HepG2 (cell line): Measurements from ENCODE around the gene PPA1. TPM values are rescaled to one million over a fixed set of nuclear protein-coding genes. Genes with fewer than 3 reads are reported as not detected.

ENCODE experiments used
- IRF2 ChIP-seq: IDR thresholded peaks from 2 replicates; pipeline ENCODE4 v1.6.1; 2018; ENCODE audit warnings: missing genetic modification reagents, missing compliant biosample characterization
- MTA1 ChIP-seq: sonication (generic); formaldehyde crosslinking; IDR thresholded peaks from 2 replicates; pipeline ENCODE4 v1.4.0; 2020; ENCODE audit warnings: missing genetic modification reagents, mild to moderate bottlenecking, borderline replicate concordance
- SP4 ChIP-seq: sonication (generic); formaldehyde crosslinking; IDR thresholded peaks from 2 replicates; pipeline ENCODE4 v1.8.1; 2023; ENCODE audit warnings: mild to moderate bottlenecking, missing genetic modification reagents
- ZFX ChIP-seq: sonication (generic); formaldehyde crosslinking; IDR thresholded peaks from 2 replicates; pipeline ENCODE4 v1.4.0; 2020; ENCODE audit warnings: mild to moderate bottlenecking, low read depth, missing genetic modification reagents, moderate library complexity
- ZNF253 ChIP-seq: sonication (generic); formaldehyde crosslinking; IDR thresholded peaks from 2 replicates; pipeline ENCODE4 v1.8.0; 2022; ENCODE audit warnings: mild to moderate bottlenecking, missing genetic modification reagents, borderline replicate concordance
- polyA plus RNA-seq, 8 experiments: library from polyadenylated mRNA; depleted of rRNA in 3 of 8; stranded (reverse) in 7 of 8; unstranded in 1 of 8; fragments of >200 nt; fragmentation: Illumina TruSeq in 4 of 8; extraction: Trizol in 4 of 8; gene quantifications; 2 replicates each; pipeline versions ENCODE4 v1.2.1 to v1.2.3, GENCODE V29; 2011 to 2016; ENCODE audit warnings: low read depth in 4 of 8, missing spikeins in 1 of 8, mixed read lengths in 1 of 8; ENCODE audit not compliant: insufficient read depth in 1 of 8
- total RNA-seq, 5 experiments: library from RNA; depleted of rRNA; stranded (reverse); fragments of >200 nt; fragmentation: Illumina TruSeq; extraction: Trizol; gene quantifications; 2 replicates each; pipeline ENCODE4 v1.2.3, GENCODE V29; 2016; ENCODE audit warnings: low read depth in 1 of 5
- TF ChIP-seq, protein P1 (sequence below), 2 experiments: sonication (generic) in 1 of 2; formaldehyde crosslinking in 1 of 2; IDR thresholded peaks; 2 replicates each; pipeline versions ENCODE4 v1.5.1 to v1.6.1; 2011 to 2020; ENCODE audit warnings: borderline replicate concordance in 1 of 2, low read depth in 1 of 2, low read length in 1 of 2, mild to moderate bottlenecking in 1 of 2, missing genetic modification reagents in 1 of 2, moderate library complexity in 1 of 2
- TF ChIP-seq, protein P2 (sequence below), 2 experiments: fragments of 450-650 bp in 1 of 2; sonication (generic) in 1 of 2; formaldehyde crosslinking in 1 of 2; IDR thresholded peaks; 2 replicates each; pipeline versions ENCODE4 v1.6.1 to v1.8.0; 2016 to 2022; ENCODE audit warnings: antibody characterized with exemption in 1 of 2, mild to moderate bottlenecking in 1 of 2, missing genetic modification reagents in 1 of 2
- TF ChIP-seq, protein P3 (sequence below): sonication (generic); formaldehyde crosslinking; IDR thresholded peaks from 2 replicates; pipeline ENCODE4 v1.9.0; 2021; ENCODE audit warnings: missing genetic modification reagents, borderline replicate concordance
- TF ChIP-seq, protein P4 (sequence below): IDR thresholded peaks from 2 replicates; pipeline ENCODE4 v1.6.1; 2012; ENCODE audit warnings: inconsistent platforms
- TF ChIP-seq, protein P5 (sequence below): sonication (generic); formaldehyde crosslinking; IDR thresholded peaks from 2 replicates; pipeline ENCODE4 v1.5.0; 2020; ENCODE audit warnings: missing genetic modification reagents

PPA1 gene
- total and polyA plus RNA-seq, 2 of the 13 experiments (the other 11 are each of a cell fraction or from before 2014, with no cell fraction given), result 136 to 250 TPM

DNA sequence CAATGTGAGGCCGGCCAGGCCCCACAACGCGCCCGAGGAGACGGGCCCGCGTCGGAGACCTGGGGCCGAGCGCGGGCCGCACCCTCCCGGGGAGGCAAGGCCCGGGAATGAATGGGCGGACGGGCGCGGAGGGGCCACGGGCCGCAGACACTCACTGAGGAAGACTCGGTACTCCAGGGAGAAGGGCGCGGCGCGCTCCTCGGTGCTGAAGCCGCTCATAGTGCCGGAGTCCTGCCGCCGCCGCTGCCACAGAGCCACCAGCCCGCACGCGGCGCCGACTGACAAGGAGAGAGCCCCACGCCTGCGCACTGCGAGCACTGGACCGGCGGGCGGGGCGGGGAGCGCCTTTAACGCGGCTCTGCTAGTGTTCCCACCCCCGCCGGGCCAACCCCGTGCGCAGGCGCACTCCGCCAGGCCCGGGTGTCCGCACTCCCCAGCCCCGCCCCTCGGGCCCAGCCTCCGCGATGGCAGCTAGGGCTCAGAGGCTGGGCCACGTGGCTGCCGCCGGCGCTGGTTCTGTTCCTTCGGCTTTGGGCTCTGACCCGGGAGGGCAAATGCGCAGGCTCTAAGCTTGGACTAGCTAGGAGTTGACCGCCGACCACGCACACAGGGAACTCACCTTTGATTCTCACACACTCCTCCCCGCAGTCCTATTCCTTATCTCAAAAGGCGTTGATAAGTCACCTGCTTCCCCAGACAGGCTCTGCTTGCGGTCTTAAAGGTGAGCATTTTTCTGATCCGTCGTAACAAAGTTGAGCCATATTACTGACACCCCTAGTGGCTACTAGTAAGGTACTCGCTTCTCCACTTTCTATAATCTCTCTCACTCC lies at the start of gene PPA1 (continued):
- TF ChIP-seq, protein P1, sequence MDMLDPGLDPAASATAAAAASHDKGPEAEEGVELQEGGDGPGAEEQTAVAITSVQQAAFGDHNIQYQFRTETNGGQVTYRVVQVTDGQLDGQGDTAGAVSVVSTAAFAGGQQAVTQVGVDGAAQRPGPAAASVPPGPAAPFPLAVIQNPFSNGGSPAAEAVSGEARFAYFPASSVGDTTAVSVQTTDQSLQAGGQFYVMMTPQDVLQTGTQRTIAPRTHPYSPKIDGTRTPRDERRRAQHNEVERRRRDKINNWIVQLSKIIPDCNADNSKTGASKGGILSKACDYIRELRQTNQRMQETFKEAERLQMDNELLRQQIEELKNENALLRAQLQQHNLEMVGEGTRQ (IDR thresholded peaks at IDR 0.05; ENCODE audit: low read depth, low read length), result peak; percentile 64
- TF ChIP-seq, protein P1 (CRISPR knock-in tag; IDR thresholded peaks at IDR 0.05; ENCODE audit: borderline replicate concordance), result peak; percentile 80; the same call in 1 of the 2 replicates
- TF ChIP-seq, protein P2, sequence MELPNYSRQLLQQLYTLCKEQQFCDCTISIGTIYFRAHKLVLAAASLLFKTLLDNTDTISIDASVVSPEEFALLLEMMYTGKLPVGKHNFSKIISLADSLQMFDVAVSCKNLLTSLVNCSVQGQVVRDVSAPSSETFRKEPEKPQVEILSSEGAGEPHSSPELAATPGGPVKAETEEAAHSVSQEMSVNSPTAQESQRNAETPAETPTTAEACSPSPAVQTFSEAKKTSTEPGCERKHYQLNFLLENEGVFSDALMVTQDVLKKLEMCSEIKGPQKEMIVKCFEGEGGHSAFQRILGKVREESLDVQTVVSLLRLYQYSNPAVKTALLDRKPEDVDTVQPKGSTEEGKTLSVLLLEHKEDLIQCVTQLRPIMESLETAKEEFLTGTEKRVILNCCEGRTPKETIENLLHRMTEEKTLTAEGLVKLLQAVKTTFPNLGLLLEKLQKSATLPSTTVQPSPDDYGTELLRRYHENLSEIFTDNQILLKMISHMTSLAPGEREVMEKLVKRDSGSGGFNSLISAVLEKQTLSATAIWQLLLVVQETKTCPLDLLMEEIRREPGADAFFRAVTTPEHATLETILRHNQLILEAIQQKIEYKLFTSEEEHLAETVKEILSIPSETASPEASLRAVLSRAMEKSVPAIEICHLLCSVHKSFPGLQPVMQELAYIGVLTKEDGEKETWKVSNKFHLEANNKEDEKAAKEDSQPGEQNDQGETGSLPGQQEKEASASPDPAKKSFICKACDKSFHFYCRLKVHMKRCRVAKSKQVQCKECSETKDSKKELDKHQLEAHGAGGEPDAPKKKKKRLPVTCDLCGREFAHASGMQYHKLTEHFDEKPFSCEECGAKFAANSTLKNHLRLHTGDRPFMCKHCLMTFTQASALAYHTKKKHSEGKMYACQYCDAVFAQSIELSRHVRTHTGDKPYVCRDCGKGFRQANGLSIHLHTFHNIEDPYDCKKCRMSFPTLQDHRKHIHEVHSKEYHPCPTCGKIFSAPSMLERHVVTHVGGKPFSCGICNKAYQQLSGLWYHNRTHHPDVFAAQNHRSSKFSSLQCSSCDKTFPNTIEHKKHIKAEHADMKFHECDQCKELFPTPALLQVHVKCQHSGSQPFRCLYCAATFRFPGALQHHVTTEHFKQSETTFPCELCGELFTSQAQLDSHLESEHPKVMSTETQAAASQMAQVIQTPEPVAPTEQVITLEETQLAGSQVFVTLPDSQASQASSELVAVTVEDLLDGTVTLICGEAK (IDR thresholded peaks at IDR 0.05), result no peak
- TF ChIP-seq, protein P2 (CRISPR knock-in tag; IDR thresholded peaks at IDR 0.05), result peak; percentile 53; the same call in 1 of the 2 replicates
- TF ChIP-seq ZFX (peak; percentile 83), ZNF253 (CRISPR knock-in tag) (no peak), SP4 (0 out of 2 replicates have a peak, but pooled peaks have one; percentile 49), IRF2 (CRISPR knock-in tag) (peak; percentile 61; the same call in 1 of the 2 replicates), MTA1 (CRISPR knock-in tag) (peak; percentile 1; the same call in 1 of the 2 replicates)
- TF ChIP-seq, protein P3, sequence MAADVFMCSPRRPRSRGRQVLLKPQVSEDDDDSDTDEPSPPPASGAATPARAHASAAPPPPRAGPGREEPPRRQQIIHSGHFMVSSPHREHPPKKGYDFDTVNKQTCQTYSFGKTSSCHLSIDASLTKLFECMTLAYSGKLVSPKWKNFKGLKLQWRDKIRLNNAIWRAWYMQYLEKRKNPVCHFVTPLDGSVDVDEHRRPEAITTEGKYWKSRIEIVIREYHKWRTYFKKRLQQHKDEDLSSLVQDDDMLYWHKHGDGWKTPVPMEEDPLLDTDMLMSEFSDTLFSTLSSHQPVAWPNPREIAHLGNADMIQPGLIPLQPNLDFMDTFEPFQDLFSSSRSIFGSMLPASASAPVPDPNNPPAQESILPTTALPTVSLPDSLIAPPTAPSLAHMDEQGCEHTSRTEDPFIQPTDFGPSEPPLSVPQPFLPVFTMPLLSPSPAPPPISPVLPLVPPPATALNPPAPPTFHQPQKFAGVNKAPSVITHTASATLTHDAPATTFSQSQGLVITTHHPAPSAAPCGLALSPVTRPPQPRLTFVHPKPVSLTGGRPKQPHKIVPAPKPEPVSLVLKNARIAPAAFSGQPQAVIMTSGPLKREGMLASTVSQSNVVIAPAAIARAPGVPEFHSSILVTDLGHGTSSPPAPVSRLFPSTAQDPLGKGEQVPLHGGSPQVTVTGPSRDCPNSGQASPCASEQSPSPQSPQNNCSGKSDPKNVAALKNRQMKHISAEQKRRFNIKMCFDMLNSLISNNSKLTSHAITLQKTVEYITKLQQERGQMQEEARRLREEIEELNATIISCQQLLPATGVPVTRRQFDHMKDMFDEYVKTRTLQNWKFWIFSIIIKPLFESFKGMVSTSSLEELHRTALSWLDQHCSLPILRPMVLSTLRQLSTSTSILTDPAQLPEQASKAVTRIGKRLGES (CRISPR knock-in tag), result no peak
- TF ChIP-seq, protein P4, sequence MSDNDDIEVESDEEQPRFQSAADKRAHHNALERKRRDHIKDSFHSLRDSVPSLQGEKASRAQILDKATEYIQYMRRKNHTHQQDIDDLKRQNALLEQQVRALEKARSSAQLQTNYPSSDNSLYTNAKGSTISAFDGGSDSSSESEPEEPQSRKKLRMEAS, result peak; percentile 99
- TF ChIP-seq, protein P5, sequence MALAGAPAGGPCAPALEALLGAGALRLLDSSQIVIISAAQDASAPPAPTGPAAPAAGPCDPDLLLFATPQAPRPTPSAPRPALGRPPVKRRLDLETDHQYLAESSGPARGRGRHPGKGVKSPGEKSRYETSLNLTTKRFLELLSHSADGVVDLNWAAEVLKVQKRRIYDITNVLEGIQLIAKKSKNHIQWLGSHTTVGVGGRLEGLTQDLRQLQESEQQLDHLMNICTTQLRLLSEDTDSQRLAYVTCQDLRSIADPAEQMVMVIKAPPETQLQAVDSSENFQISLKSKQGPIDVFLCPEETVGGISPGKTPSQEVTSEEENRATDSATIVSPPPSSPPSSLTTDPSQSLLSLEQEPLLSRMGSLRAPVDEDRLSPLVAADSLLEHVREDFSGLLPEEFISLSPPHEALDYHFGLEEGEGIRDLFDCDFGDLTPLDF, result peak; percentile 63; the same call in 1 of the 2 replicates
